HepG2 (cell line): ENCODE measurements around the gene TMEM182. TPM values are rescaled to one million over a fixed set of nuclear protein-coding genes. Genes with fewer than 3 reads are reported as not detected.

Source experiments
- CBX1 ChIP-seq: IDR thresholded peaks from one replicate; pipeline ENCODE4 v1.6.1; 2016; ENCODE audit warnings: antibody characterized with exemption, low read depth
- DR1 ChIP-seq: sonication (generic); formaldehyde crosslinking; IDR thresholded peaks from 2 replicates; pipeline ENCODE4 v1.8.0; 2021; ENCODE audit warnings: mild to moderate bottlenecking, missing genetic modification reagents, inconsistent platforms
- MAFG ChIP-seq: sonication (generic); formaldehyde crosslinking; IDR thresholded peaks from 2 replicates; pipeline ENCODE4 v1.5.1; 2020; ENCODE audit warnings: mild to moderate bottlenecking, missing genetic modification reagents
- PHF21A ChIP-seq: sonication (generic); formaldehyde crosslinking; IDR thresholded peaks from 2 replicates; pipeline ENCODE4 v1.5.0; 2020; ENCODE audit warnings: mild to moderate bottlenecking, missing genetic modification reagents
- TAF15 ChIP-seq: fragments of 200-400 bp; formaldehyde crosslinking; IDR thresholded peaks from one replicate; pipeline ENCODE4 v1.6.1; 2018; ENCODE audit warnings: mild to moderate bottlenecking, low read depth, low read length; ENCODE audit not compliant: poor library complexity, severe bottlenecking
- TOPORS ChIP-seq: sonication (generic); formaldehyde crosslinking; IDR thresholded peaks from 2 replicates; pipeline ENCODE4 v1.8.0; 2023; ENCODE audit warnings: mild to moderate bottlenecking, missing genetic modification reagents
- ZFP36 ChIP-seq: fragments of 150-350 bp; IDR thresholded peaks from 2 replicates; pipeline ENCODE4 v1.6.1; 2018; ENCODE audit warnings: borderline replicate concordance, low read length, low read depth; ENCODE audit not compliant: partially characterized antibody
- ZNF652 ChIP-seq: IDR thresholded peaks from 2 replicates; pipeline ENCODE4 v1.6.1; 2016; ENCODE audit warnings: low read depth, borderline replicate concordance
- polyA plus RNA-seq, 8 experiments: library from polyadenylated mRNA; depleted of rRNA in 3 of 8; stranded (reverse) in 7 of 8; unstranded in 1 of 8; fragments of >200 nt; fragmentation: Illumina TruSeq in 4 of 8; extraction: Trizol in 4 of 8; gene quantifications; 2 replicates each; pipeline versions ENCODE4 v1.2.1 to v1.2.3, GENCODE V29; 2011 to 2016; ENCODE audit warnings: low read depth in 4 of 8, missing spikeins in 1 of 8, mixed read lengths in 1 of 8; ENCODE audit not compliant: insufficient read depth in 1 of 8
- total RNA-seq, 5 experiments: library from RNA; depleted of rRNA; stranded (reverse); fragments of >200 nt; fragmentation: Illumina TruSeq; extraction: Trizol; gene quantifications; 2 replicates each; pipeline ENCODE4 v1.2.3, GENCODE V29; 2016; ENCODE audit warnings: low read depth in 1 of 5
- TF ChIP-seq, protein P1 (sequence below): sonication (generic); formaldehyde crosslinking; IDR thresholded peaks from 2 replicates; pipeline ENCODE4 v1.5.0; 2020; ENCODE audit warnings: missing genetic modification reagents
- TF ChIP-seq, protein P2 (sequence below): IDR thresholded peaks from 2 replicates; pipeline ENCODE4 v1.6.1; 2016; ENCODE audit warnings: low read depth, missing genetic modification reagents, missing compliant biosample characterization
- TF ChIP-seq, protein P3 (sequence below): sonication (generic); formaldehyde crosslinking; IDR thresholded peaks from 2 replicates; pipeline ENCODE4 v1.4.0; 2020; ENCODE audit warnings: missing genetic modification reagents
- TF ChIP-seq, protein P4 (sequence below): sonication (generic); formaldehyde crosslinking; IDR thresholded peaks from 2 replicates; pipeline ENCODE4 v1.9.0; 2021; ENCODE audit warnings: missing genetic modification reagents, borderline replicate concordance
- TF ChIP-seq, protein P5 (sequence below): sonication (generic); formaldehyde crosslinking; IDR thresholded peaks from 2 replicates; pipeline ENCODE4 v1.9.0; 2021; ENCODE audit warnings: missing genetic modification reagents, borderline replicate concordance
- TF ChIP-seq, protein P6 (sequence below): sonication (generic); formaldehyde crosslinking; IDR thresholded peaks from 2 replicates; pipeline ENCODE4 v1.8.0; 2022; ENCODE audit warnings: mild to moderate bottlenecking, missing genetic modification reagents

The TMEM182 gene
- total and polyA plus RNA-seq, 2 of the 13 experiments (the other 11 are each of a cell fraction or from before 2014, with no cell fraction given) = 8.7 to 8.9 TPM

DNA sequence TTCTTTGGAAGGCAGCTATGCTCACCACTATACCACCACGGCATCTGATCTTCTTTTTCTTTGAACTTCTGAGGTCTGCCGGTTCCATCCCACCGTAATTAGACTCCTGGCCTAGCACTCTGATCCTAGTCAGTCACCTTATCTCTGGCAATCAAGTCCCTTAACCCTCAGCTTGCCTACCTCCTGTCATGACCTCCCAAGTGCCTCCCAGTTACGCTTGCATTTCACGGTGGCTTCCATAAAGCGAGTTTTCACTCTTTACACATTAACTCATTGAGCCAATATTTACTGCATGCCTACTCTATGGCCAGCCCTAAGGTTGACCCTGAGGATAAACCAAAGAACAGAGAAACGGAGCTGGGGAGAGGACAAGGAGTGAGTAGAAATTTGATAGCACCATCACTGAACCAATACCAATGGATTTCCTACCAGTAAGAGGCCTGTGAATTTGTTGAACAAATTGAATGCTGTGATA, 37.8 kb upstream of the TMEM182 start (continued):
- TF ChIP-seq, protein P1, sequence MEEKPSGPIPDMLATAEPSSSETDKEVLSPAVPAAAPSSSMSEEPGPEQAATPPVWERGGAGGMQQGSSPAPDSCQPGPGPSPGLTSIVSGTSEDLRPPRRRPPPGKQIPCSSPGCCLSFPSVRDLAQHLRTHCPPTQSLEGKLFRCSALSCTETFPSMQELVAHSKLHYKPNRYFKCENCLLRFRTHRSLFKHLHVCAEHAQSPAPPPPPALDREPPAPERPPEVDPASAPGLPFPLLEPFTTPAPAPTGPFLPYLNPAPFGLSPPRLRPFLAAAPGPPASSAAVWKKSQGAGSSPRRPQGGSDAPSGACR (CRISPR knock-in tag) = peak; percentile 78
- no peak for TF ChIP-seq CBX1
- TF ChIP-seq, protein P2, sequence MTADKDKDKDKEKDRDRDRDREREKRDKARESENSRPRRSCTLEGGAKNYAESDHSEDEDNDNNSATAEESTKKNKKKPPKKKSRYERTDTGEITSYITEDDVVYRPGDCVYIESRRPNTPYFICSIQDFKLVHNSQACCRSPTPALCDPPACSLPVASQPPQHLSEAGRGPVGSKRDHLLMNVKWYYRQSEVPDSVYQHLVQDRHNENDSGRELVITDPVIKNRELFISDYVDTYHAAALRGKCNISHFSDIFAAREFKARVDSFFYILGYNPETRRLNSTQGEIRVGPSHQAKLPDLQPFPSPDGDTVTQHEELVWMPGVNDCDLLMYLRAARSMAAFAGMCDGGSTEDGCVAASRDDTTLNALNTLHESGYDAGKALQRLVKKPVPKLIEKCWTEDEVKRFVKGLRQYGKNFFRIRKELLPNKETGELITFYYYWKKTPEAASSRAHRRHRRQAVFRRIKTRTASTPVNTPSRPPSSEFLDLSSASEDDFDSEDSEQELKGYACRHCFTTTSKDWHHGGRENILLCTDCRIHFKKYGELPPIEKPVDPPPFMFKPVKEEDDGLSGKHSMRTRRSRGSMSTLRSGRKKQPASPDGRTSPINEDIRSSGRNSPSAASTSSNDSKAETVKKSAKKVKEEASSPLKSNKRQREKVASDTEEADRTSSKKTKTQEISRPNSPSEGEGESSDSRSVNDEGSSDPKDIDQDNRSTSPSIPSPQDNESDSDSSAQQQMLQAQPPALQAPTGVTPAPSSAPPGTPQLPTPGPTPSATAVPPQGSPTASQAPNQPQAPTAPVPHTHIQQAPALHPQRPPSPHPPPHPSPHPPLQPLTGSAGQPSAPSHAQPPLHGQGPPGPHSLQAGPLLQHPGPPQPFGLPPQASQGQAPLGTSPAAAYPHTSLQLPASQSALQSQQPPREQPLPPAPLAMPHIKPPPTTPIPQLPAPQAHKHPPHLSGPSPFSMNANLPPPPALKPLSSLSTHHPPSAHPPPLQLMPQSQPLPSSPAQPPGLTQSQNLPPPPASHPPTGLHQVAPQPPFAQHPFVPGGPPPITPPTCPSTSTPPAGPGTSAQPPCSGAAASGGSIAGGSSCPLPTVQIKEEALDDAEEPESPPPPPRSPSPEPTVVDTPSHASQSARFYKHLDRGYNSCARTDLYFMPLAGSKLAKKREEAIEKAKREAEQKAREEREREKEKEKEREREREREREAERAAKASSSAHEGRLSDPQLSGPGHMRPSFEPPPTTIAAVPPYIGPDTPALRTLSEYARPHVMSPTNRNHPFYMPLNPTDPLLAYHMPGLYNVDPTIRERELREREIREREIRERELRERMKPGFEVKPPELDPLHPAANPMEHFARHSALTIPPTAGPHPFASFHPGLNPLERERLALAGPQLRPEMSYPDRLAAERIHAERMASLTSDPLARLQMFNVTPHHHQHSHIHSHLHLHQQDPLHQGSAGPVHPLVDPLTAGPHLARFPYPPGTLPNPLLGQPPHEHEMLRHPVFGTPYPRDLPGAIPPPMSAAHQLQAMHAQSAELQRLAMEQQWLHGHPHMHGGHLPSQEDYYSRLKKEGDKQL (CRISPR knock-in tag) = peak; percentile 73; the same call in 1 of the 2 replicates
- peak; percentile 96 for TF ChIP-seq PHF21A (CRISPR knock-in tag)
- TF ChIP-seq, protein P3, sequence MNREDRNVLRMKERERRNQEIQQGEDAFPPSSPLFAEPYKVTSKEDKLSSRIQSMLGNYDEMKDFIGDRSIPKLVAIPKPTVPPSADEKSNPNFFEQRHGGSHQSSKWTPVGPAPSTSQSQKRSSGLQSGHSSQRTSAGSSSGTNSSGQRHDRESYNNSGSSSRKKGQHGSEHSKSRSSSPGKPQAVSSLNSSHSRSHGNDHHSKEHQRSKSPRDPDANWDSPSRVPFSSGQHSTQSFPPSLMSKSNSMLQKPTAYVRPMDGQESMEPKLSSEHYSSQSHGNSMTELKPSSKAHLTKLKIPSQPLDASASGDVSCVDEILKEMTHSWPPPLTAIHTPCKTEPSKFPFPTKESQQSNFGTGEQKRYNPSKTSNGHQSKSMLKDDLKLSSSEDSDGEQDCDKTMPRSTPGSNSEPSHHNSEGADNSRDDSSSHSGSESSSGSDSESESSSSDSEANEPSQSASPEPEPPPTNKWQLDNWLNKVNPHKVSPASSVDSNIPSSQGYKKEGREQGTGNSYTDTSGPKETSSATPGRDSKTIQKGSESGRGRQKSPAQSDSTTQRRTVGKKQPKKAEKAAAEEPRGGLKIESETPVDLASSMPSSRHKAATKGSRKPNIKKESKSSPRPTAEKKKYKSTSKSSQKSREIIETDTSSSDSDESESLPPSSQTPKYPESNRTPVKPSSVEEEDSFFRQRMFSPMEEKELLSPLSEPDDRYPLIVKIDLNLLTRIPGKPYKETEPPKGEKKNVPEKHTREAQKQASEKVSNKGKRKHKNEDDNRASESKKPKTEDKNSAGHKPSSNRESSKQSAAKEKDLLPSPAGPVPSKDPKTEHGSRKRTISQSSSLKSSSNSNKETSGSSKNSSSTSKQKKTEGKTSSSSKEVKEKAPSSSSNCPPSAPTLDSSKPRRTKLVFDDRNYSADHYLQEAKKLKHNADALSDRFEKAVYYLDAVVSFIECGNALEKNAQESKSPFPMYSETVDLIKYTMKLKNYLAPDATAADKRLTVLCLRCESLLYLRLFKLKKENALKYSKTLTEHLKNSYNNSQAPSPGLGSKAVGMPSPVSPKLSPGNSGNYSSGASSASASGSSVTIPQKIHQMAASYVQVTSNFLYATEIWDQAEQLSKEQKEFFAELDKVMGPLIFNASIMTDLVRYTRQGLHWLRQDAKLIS = no peak
- no peak for TF ChIP-seq DR1 (CRISPR knock-in tag)
- no peak for TF ChIP-seq TAF15
- TF ChIP-seq, protein P4, sequence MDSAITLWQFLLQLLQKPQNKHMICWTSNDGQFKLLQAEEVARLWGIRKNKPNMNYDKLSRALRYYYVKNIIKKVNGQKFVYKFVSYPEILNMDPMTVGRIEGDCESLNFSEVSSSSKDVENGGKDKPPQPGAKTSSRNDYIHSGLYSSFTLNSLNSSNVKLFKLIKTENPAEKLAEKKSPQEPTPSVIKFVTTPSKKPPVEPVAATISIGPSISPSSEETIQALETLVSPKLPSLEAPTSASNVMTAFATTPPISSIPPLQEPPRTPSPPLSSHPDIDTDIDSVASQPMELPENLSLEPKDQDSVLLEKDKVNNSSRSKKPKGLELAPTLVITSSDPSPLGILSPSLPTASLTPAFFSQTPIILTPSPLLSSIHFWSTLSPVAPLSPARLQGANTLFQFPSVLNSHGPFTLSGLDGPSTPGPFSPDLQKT (CRISPR knock-in tag) = no peak
- TF ChIP-seq, protein P5, sequence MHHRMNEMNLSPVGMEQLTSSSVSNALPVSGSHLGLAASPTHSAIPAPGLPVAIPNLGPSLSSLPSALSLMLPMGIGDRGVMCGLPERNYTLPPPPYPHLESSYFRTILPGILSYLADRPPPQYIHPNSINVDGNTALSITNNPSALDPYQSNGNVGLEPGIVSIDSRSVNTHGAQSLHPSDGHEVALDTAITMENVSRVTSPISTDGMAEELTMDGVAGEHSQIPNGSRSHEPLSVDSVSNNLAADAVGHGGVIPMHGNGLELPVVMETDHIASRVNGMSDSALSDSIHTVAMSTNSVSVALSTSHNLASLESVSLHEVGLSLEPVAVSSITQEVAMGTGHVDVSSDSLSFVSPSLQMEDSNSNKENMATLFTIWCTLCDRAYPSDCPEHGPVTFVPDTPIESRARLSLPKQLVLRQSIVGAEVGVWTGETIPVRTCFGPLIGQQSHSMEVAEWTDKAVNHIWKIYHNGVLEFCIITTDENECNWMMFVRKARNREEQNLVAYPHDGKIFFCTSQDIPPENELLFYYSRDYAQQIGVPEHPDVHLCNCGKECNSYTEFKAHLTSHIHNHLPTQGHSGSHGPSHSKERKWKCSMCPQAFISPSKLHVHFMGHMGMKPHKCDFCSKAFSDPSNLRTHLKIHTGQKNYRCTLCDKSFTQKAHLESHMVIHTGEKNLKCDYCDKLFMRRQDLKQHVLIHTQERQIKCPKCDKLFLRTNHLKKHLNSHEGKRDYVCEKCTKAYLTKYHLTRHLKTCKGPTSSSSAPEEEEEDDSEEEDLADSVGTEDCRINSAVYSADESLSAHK (CRISPR knock-in tag) = no peak
- TF ChIP-seq ZNF652 (CRISPR knock-in tag) = peak; percentile 99
- TF ChIP-seq TOPORS (CRISPR knock-in tag) = peak; percentile 94; the same call in 1 of the 2 replicates
- TF ChIP-seq MAFG (CRISPR knock-in tag) = no peak
- TF ChIP-seq, protein P6, sequence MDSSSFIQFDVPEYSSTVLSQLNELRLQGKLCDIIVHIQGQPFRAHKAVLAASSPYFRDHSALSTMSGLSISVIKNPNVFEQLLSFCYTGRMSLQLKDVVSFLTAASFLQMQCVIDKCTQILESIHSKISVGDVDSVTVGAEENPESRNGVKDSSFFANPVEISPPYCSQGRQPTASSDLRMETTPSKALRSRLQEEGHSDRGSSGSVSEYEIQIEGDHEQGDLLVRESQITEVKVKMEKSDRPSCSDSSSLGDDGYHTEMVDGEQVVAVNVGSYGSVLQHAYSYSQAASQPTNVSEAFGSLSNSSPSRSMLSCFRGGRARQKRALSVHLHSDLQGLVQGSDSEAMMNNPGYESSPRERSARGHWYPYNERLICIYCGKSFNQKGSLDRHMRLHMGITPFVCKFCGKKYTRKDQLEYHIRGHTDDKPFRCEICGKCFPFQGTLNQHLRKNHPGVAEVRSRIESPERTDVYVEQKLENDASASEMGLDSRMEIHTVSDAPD (CRISPR knock-in tag) = peak; percentile 94
- TF ChIP-seq ZFP36 = no peak
